Adrenal gland (tissue), 12 donors: ENCODE measurements around the gene TUFM. TPM values are rescaled to one million over a fixed set of nuclear protein-coding genes. Genes with fewer than 3 reads are reported as not detected.
A peak's percentile ranks its signal among the peaks of the same experiment; 100 is the strongest.
"Not testable (repeated sequence)": the region's sequence is repeated elsewhere in the genome, so short reads cannot be mapped to it uniquely, and the experiment has no call there.

Source experiments
- DNase-seq, 7 donors: peaks; one replicate each; pipeline ENCODE4 v3.0.0-alpha.2; 2019 to 2020
- H3K27ac ChIP-seq, 5 donors: fragments of 200-600 bp; sonication (generic) in 4 of 5; 1 replicate in 3 of 5; 2 replicates in 2 of 5; pipeline versions ENCODE4 v1.5.1 to v1.8.0; 2016 to 2020; ENCODE audit warnings: mild to moderate bottlenecking in 1 of 5
- H3K27me3 ChIP-seq: fragments of 200-600 bp; 2 replicates; pipeline ENCODE4 v1.8.0; 2021
- H3K36me3 ChIP-seq, 2 donors: fragments of 200-600 bp; replicated peaks in 1 of 2; 1 replicate in 1 of 2; 2 replicates in 1 of 2; pipeline versions ENCODE4 v1.5.1 to v1.8.0; 2018 to 2022
- H3K4me1 ChIP-seq, 2 donors: fragments of 200-600 bp; replicated peaks in 1 of 2; 1 replicate in 1 of 2; 2 replicates in 1 of 2; pipeline versions ENCODE4 v1.5.1 to v1.8.0; 2018 to 2021
- H3K4me3 ChIP-seq, 4 donors: fragments of 200-600 bp; sonication (generic) in 3 of 4; one replicate each; pipeline ENCODE4 v1.5.1; 2016 to 2018
- H3K9me3 ChIP-seq, 3 donors: fragments of 200-600 bp; sonication (generic) in 1 of 3; replicated peaks in 1 of 3; 1 replicate in 2 of 3; 2 replicates in 1 of 3; pipeline versions ENCODE4 v1.5.1 to v1.8.0; 2016 to 2021
- POLR2A ChIP-seq, 2 donors: fragments of 450-650 bp; IDR thresholded peaks; one replicate each; pipeline ENCODE4 v1.6.1; 2017; ENCODE audit warnings: antibody characterized with exemption in 2 of 2, mild to moderate bottlenecking in 2 of 2, moderate library complexity in 1 of 2
- WGBS, 4 donors: extraction: QIAGEN DNeasy Blood & Tissue Kit in 2 of 4; methylation state at CpG; one replicate each; pipeline versions ENCODE4 v1.1.5 to v1.1.7; 2013 to 2017; 5-methylcytosine and 5-hydroxymethylcytosine counted together
- intact Hi-C, 2 donors: fragments of 100-400 bp; cut with DNase I; formaldehyde crosslinking; loops; one replicate each; pipeline versions ENCODE4 v1.14.1 to v1.15.0; 2022 to 2023
- polyA plus RNA-seq, 3 donors: library from polyadenylated mRNA; stranded (reverse); fragments of 200-250 nt in 2 of 3; fragments of 350-450 nt in 1 of 3; fragmentation: Illumina TruSeq in 1 of 3; extraction: RNeasy Lipid Tissue Mini Kit (QIAGEN cat#74804) in 1 of 3; gene quantifications; one replicate each; pipeline ENCODE4 v1.2.3, GENCODE V29; 2013 to 2014
- total RNA-seq, 9 donors: library from RNA; depleted of rRNA in 4 of 9; stranded (reverse); fragments of >200 nt in 4 of 9; fragments of 120-200 nt in 1 of 9; fragmentation: NEBNext Ultra II Directional in 1 of 9; extraction: Animal tissue kit (Norgen Biotek cat#: 25700) in 1 of 9; gene quantifications; one replicate each; pipeline versions ENCODE4 v1.1.0 to v1.2.4, GENCODE V29; 2013 to 2023
- TF ChIP-seq, protein P1 (sequence below), 6 experiments: fragments of 450-650 bp in 4 of 6; fragments of 200-600 bp in 2 of 6; sonication (generic) in 1 of 6; IDR thresholded peaks; 1 replicate in 5 of 6; 2 replicates in 1 of 6; pipeline versions ENCODE4 v1.5.1 to v1.8.0; 2016 to 2021; ENCODE audit warnings: antibody characterized with exemption in 6 of 6, mild to moderate bottlenecking in 2 of 6, moderate library complexity in 1 of 6
- donor health status: healthy with polysubstance abuse.
- donor health status: Bipolar disorder and iron deficiency.
- donor health status: DM: yes; HTN: yes; CAD: no.
- donor health status: DM: no; HTN: no; CAD: no.
- donor health status: DM: no; HTN: no; CAD: no.
- donor health status: DM: yes; HTN: yes; CAD: no.

TUFM gene
- total and polyA plus RNA-seq, 12 donors: 144 to 323 (median 195) TPM

DNA sequence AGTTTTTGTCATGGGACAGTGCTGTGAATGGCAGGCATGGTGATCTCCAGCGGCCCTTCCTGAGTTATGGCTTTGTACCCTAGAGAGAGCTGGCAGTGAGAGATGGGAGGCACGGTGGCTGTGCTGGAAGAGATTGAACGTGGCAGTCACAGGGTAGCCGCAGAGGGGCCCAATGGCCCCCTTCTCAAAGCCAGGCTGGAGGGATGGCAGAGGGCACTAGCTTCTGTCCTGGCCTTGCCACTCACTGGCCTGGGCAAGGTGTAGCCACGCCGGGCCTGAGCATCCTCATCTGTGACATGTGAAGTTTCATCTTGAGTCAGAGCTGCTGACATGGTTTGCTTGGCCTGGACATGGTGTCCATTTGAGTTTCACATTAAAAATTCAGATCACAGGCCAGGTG is 28.3 kb upstream of the TUFM start:
- Histone ChIP-seq H3K4me1 (peaks cover 3 to 4% of the 10 kb centered on the region in 2 donors), H3K27ac (no peak overlapping the region), H3K9me3 (no peaks in the 10 kb centered on the region), H3K4me3 (no peak overlapping the region), H3K27me3 (no peaks in the 10 kb centered on the region), H3K36me3 (peaks cover 0 to 33% of the 10 kb centered on the region in 2 donors)
- no peak for TF ChIP-seq POLR2A (IDR thresholded peaks at IDR 0.05)
- TF ChIP-seq, protein P1, sequence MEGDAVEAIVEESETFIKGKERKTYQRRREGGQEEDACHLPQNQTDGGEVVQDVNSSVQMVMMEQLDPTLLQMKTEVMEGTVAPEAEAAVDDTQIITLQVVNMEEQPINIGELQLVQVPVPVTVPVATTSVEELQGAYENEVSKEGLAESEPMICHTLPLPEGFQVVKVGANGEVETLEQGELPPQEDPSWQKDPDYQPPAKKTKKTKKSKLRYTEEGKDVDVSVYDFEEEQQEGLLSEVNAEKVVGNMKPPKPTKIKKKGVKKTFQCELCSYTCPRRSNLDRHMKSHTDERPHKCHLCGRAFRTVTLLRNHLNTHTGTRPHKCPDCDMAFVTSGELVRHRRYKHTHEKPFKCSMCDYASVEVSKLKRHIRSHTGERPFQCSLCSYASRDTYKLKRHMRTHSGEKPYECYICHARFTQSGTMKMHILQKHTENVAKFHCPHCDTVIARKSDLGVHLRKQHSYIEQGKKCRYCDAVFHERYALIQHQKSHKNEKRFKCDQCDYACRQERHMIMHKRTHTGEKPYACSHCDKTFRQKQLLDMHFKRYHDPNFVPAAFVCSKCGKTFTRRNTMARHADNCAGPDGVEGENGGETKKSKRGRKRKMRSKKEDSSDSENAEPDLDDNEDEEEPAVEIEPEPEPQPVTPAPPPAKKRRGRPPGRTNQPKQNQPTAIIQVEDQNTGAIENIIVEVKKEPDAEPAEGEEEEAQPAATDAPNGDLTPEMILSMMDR (IDR thresholded peaks at IDR 0.05): no peak
- WGBS, 4 donors: 93 to 100% (median 95%) methylated on average over 3 to 6 of the region's 6 CpGs
- intact Hi-C loops: no loop called here
- DNase-seq: no peak

DNA sequence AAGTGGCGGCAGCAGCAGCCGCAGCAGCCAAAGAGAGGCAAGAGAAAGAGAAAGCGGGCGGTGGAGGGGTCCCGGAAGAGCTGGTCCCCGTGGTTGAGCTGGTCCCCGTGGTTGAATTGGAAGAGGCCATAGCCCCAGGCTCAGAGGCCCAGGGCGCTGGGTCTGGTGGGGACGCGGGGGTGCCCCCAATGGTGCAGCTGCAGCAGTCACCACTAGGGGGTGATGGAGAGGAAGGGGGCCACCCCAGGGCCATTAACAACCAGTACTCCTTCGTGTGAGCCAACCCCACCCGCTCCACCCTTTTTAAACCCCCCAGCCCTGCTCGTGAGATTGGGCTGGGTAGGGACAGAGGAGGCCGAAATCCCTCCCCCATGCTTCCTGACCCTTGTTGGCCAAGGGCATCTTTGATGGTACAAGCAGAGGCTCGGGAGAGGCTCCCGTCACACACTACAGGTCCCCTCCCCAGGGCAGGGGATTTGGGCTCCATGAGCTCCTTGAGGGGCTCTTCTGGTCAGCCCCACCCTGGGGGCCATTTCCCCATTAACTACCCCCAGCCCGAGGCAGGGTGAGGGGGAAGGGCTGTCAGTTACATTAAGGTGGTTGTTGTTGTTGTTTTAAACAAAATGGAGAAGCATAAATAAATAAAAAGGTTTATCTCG is 27.5 kb upstream of the TUFM start:
- peaks cover 0 to 41% of the 10 kb centered on the region in 2 donors for H3K36me3 ChIP-seq
- no peaks in the 10 kb centered on the region for H3K4me1 ChIP-seq
- intact Hi-C loops: no loop called here
- no peak overlapping the region for H3K27ac ChIP-seq
- DNase-seq: peak in 1 of 7 donors; percentile 34
- H3K27me3 ChIP-seq: no peaks in the 10 kb centered on the region
- no peak for TF ChIP-seq POLR2A (IDR thresholded peaks at IDR 0.05)
- TF ChIP-seq, protein P1 (IDR thresholded peaks at IDR 0.05): peak; percentile 47 to 67 (median 54)
- no peak overlapping the region for H3K4me3 ChIP-seq
- WGBS, 4 donors: 86 to 94% (median 92%) methylated on average over 14 to 18 of the region's 18 CpGs
- H3K9me3 ChIP-seq: no peaks in the 10 kb centered on the region

DNA sequence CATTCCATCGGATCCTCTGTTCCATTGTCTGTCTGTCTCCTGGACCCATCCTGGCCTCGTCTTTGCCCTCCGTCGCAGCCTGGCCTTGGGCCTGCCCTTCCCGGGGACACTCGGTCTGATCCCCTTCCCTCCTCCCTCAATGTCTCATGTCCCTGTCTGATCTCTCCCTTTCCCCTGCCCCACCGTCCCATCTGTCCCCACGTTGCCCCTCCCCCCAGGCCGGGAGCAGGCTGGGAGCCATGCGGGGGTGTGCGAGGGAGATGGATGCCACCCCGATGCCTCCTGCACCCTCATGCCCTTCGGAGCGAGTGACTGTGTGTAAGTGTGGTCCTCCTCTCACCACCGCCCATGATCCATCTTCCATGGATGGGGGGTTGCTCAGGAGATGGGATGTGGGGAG is 26.8 kb upstream of the TUFM start:
- 69 to 82% (median 75%) methylated on average over 12 to 15 of the region's 15 CpGs for WGBS, 4 donors
- no peak overlapping the region for H3K4me3 ChIP-seq
- H3K27ac ChIP-seq: no peak overlapping the region
- no peaks in the 10 kb centered on the region for H3K9me3 ChIP-seq
- peaks cover 0 to 48% of the 10 kb centered on the region in 2 donors for H3K36me3 ChIP-seq
- H3K4me1 ChIP-seq: no peaks in the 10 kb centered on the region
- TF ChIP-seq, protein P1 (IDR thresholded peaks at IDR 0.05): no peak
- TF ChIP-seq POLR2A (IDR thresholded peaks at IDR 0.05): no peak
- intact Hi-C loops: no loop called here
- H3K27me3 ChIP-seq: no peaks in the 10 kb centered on the region
- DNase-seq: no peak

DNA sequence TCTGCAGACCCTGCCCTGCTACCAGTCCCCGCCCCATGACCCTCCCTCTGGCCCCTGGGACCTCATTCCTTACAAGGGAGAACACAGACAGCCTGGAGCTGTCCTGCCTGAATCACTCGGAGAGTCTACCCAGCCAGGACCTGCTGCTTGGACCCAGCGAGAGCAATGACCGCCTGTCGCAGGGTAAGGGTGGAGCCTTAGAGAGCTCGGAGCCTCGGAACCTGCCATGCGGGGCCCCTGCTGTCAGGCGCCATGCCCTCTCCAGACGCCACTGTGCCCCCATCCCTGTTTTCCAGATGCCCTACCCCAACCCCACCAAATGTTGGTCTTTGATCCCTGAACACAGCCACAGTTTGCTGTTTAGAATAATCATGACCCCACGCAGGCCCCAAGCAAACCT is 23.1 kb upstream of the TUFM start:
- no peak overlapping the region for H3K4me3 ChIP-seq
- H3K4me1 ChIP-seq: peaks cover 5 to 12% of the 10 kb centered on the region in 2 donors
- intact Hi-C loops: loop anchor here in 1 of 2 donors (5.0 kb wide), 1 partner anchor 63 kb away; the partner anchor contains the start of gene CD19
- WGBS, 4 donors: 88 to 100% (median 95%) methylated on average over 2 to 11 of the region's 11 CpGs
- TF ChIP-seq, protein P1 (IDR thresholded peaks at IDR 0.05): no peak
- no peak for TF ChIP-seq POLR2A (IDR thresholded peaks at IDR 0.05)
- DNase-seq: no peak
- peaks cover 0 to 60% of the 10 kb centered on the region in 2 donors for H3K36me3 ChIP-seq
- H3K27ac ChIP-seq: no peak overlapping the region
- no peaks in the 10 kb centered on the region for H3K27me3 ChIP-seq
- no peaks in the 10 kb centered on the region for H3K9me3 ChIP-seq

DNA sequence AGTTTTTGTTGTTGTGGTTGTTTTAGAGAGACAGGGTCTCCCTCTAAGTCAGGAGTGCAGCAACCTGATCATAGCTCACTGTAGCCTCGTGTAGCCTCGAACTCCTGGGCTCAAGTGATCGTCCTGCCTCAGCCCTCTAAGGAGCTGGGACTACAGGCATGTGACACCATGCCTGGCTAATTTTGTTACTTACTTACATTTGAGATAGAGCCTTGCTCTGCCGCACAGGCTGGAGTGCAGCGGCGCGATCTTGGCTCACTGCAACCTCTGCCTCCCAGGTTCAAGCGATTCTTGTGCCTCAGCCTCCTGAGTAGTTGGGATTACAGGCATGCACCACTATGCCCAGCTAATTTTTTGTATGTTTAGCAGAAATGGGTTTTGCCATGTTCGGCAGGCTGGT is 21.5 kb upstream of the TUFM start:
- intact Hi-C loops: loop anchor here in 1 of 2 donors (5.0 kb wide), 1 partner anchor 65 kb away; the partner anchor contains the start of gene CD19
- 82 to 92% (median 90%) methylated on average over 9 of the region's 9 CpGs for WGBS, 4 donors
- H3K27me3 ChIP-seq, DNase-seq, H3K27ac ChIP-seq, H3K4me3 ChIP-seq, H3K9me3 ChIP-seq: not testable (repeated sequence)
- peaks cover 0 to 57% of the 10 kb centered on the region in 2 donors for H3K36me3 ChIP-seq
- peaks cover 9 to 14% of the 10 kb centered on the region in 2 donors for H3K4me1 ChIP-seq
